Parathyroid adenoma (tissue), 2 donors: ENCODE results near the gene SLC6A19.
A peak's percentile ranks its signal among the peaks of the same experiment; 100 is the strongest.

Experiments
- H2AFZ ChIP-seq: fragments of 300-600 bp; sonication (generic); one replicate; pipeline ENCODE4 v1.7.0; 2017; ENCODE audit warnings: antibody characterized with exemption, mild to moderate bottlenecking
- H3K27ac ChIP-seq: fragments of 300-600 bp; sonication (generic); one replicate; pipeline ENCODE4 v1.7.0; 2017
- H3K27me3 ChIP-seq: fragments of 300-600 bp; sonication (generic); one replicate; pipeline ENCODE4 v1.7.0; 2017; ENCODE audit warnings: low read length; ENCODE audit not compliant: control insufficient read depth, insufficient read depth
- H3K36me3 ChIP-seq: fragments of 300-600 bp; sonication (generic); one replicate; pipeline ENCODE4 v1.7.0; 2017; ENCODE audit warnings: low read length; ENCODE audit not compliant: control insufficient read depth, insufficient read depth
- H3K4me1 ChIP-seq: fragments of 300-600 bp; sonication (generic); one replicate; pipeline ENCODE4 v1.7.0; 2017; ENCODE audit warnings: control low read depth
- H3K4me2 ChIP-seq: fragments of 300-600 bp; sonication (generic); one replicate; pipeline ENCODE4 v1.7.0; 2017; ENCODE audit warnings: low read length
- H3K4me3 ChIP-seq: fragments of 300-600 bp; sonication (generic); one replicate; pipeline ENCODE4 v1.7.0; 2017; ENCODE audit warnings: low read depth, low read length
- H3K79me2 ChIP-seq: fragments of 300-600 bp; sonication (generic); one replicate; pipeline ENCODE4 v1.7.0; 2017; ENCODE audit warnings: control low read depth
- H3K9ac ChIP-seq: fragments of 300-600 bp; sonication (generic); one replicate; pipeline ENCODE4 v1.7.0; 2017; ENCODE audit warnings: mild to moderate bottlenecking
- H3K9me3 ChIP-seq: fragments of 300-600 bp; sonication (generic); one replicate; pipeline ENCODE4 v1.7.0; 2017; ENCODE audit warnings: low read length; ENCODE audit not compliant: control insufficient read depth
- TF ChIP-seq, protein P1 (sequence below): fragments of 300-600 bp; sonication (generic); IDR thresholded peaks from one replicate; pipeline ENCODE4 v1.7.0; 2017; ENCODE audit warnings: antibody characterized with exemption, mild to moderate bottlenecking
- donor health status: primary hyperparathyroidism.

The SLC6A19 gene

DNA sequence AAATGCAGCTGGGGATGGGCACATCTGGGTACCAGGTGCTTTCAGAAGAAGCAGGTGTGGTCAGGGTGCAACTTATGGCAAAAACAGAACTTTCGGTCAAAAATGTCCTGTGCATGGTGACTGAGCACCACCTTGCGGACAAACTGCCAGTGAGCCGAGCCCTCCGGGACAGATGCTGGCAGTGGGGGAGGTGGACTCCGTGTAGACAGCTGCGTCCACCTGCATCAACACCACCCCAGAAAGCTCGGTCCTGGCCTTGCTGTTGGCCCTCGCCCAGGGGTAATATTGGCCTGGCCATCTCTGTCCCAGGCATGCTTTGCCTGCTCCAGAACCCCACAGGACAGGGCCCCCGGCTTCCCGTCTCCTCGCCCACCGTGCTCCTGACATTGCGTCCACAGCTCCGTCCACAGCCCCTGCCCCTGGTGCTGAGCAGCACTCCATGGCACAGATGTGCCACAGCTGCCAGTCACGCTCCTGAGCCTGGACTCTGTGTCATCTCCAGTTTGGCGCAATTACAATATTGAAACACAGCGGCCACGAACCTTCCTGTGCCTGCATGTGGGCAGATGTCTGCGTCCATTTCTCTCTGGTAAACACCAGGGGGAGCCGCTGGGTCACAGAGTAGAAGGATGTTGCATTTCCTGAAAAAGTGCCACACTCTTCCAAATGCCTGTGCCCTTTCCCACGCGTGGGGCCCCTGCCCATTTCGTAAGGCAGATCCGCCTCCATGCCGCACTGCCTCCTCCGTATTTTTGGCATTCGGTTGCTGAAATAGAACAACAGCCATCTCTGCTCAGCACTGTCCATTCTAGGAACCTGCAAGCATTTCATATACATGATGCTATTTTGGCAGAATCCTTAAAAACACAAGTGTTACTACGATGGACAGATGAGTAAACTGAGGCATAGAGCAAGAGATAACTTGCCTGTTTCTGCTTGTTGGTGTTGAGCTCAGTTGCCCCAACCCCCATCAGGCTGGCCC is 33.4 kb upstream of the SLC6A19 start:
- Histone ChIP-seq H3K79me2 (no peaks in the 10 kb centered on the region), H3K4me2 (no peak overlapping the region), H3K9me3 (no peaks in the 10 kb centered on the region), H3K36me3 (no peaks in the 10 kb centered on the region), H3K27ac (peak overlapping the region; percentile 3), H3K9ac (no peak overlapping the region), H2AFZ (peak overlapping the region; percentile 0), H3K27me3 (peaks cover 3% of the 10 kb centered on the region), H3K4me3 (no peak overlapping the region), H3K4me1 (peaks cover 8% of the 10 kb centered on the region)
- TF ChIP-seq, protein P1, sequence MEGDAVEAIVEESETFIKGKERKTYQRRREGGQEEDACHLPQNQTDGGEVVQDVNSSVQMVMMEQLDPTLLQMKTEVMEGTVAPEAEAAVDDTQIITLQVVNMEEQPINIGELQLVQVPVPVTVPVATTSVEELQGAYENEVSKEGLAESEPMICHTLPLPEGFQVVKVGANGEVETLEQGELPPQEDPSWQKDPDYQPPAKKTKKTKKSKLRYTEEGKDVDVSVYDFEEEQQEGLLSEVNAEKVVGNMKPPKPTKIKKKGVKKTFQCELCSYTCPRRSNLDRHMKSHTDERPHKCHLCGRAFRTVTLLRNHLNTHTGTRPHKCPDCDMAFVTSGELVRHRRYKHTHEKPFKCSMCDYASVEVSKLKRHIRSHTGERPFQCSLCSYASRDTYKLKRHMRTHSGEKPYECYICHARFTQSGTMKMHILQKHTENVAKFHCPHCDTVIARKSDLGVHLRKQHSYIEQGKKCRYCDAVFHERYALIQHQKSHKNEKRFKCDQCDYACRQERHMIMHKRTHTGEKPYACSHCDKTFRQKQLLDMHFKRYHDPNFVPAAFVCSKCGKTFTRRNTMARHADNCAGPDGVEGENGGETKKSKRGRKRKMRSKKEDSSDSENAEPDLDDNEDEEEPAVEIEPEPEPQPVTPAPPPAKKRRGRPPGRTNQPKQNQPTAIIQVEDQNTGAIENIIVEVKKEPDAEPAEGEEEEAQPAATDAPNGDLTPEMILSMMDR: peak; percentile 70

DNA sequence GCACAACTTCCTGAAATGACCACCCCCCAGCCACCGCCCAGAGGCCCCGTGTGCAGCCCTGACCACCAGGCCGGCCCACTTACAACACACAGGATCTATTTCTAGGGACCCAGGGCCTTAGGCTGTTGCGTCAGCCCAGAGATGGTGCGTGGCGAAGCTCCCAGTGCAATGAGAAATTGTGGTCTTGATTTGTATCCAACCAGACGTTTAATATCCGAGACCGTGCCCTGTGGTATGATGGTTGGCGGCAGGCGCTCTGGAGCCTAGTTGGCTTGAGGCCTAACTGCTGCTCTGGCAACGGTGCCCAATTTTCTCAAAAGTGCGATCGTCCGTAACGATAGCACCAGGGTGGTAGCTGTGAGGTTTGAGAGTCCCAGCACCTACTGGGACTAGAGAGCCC is 32.6 kb upstream of the SLC6A19 start:
- Histone ChIP-seq H3K9me3 (no peaks in the 10 kb centered on the region), H3K27me3 (peaks cover 3% of the 10 kb centered on the region), H3K27ac (no peak overlapping the region), H3K9ac (no peak overlapping the region), H3K36me3 (no peaks in the 10 kb centered on the region), H3K79me2 (no peaks in the 10 kb centered on the region), H3K4me1 (peaks cover 8% of the 10 kb centered on the region), H2AFZ (no peak overlapping the region), H3K4me3 (no peak overlapping the region), H3K4me2 (no peak overlapping the region)
- TF ChIP-seq, protein P1: no peak

DNA sequence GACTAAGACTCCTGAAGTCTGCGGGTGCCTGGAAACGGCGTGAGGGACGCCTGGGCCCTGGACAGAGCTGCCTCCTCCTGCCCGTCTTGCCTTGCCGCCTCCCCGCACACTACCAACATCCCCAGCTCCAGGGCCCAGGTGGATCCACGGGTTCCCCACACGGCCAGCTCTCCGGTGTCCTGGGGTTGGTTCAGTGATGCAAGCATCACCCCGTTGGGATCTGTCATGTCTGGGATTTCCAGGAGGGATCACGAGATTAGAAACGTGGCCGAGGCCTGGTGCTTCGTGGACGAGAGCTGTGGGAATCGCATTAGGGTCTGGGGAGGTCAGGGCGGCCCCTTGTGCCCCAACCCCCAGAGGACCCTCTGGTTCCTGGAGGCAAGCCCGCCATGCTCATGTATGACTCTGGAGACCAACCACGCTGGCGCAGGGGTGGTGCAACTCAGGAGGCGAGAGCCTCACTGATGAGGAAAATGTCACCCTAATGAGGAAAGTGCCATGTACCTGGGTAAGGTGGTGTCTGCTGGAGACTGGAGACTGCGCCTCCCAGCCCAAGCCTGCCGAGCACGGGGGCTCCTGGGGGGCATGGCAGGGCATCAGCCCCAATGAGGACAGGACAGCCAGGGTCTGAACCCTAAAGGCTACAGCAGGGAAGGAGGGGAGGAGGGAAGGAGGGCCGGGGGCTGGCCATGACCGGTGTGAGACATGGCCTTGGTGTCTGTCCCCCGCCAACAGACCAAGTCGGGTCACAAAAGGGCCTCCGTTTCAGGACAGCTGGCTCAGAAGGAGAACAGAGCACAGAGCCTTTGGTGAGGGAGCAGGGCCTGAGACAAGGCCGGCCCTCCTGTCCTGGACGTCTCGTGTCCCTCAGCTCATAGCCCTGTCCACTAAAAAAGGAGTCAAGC is 31.9 kb upstream of the SLC6A19 start:
- peaks cover 8% of the 10 kb centered on the region for H3K4me1 ChIP-seq
- H3K27ac ChIP-seq: no peak overlapping the region
- TF ChIP-seq, protein P1: no peak
- no peak overlapping the region for H3K4me3 ChIP-seq
- H2AFZ ChIP-seq: no peak overlapping the region
- H3K9me3 ChIP-seq: no peaks in the 10 kb centered on the region
- no peaks in the 10 kb centered on the region for H3K79me2 ChIP-seq
- no peaks in the 10 kb centered on the region for H3K36me3 ChIP-seq
- H3K27me3 ChIP-seq: peaks cover 3% of the 10 kb centered on the region
- no peak overlapping the region for H3K9ac ChIP-seq
- no peak overlapping the region for H3K4me2 ChIP-seq

DNA sequence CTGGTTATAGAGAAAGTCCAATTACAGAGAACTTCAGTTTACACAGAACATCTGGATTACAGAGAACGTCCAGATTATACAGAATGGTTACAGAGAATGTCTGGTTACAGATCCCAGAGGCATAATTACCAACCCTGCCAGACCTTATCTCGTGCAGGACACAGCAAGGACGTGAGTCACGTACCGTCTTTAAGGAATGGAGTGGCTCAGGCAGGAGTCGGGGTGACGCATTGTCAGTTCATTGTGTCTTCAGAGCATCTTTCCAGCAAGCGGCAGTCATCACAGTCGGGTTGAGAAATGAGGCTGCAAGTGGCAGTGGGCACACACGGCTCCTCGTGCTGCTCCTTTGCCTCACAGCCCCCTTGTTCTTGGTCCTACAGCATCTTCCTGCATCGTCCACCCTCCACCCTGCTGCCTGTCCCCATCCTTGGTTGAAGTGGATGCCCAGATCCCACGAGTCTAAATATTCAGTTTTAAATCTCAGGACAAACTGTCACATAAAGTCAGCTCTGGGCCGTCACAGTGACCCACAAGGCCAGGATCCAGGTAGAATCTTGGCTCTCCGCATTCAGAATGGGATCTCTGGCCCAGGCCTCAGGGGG is 30.0 kb upstream of the SLC6A19 start:
- H3K36me3 ChIP-seq: no peaks in the 10 kb centered on the region
- no peaks in the 10 kb centered on the region for H3K79me2 ChIP-seq
- no peak overlapping the region for H3K4me2 ChIP-seq
- no peak overlapping the region for H3K9ac ChIP-seq
- TF ChIP-seq, protein P1: no peak
- H3K27me3 ChIP-seq: no peaks in the 10 kb centered on the region
- H3K4me3 ChIP-seq: no peak overlapping the region
- H3K9me3 ChIP-seq: no peaks in the 10 kb centered on the region
- H2AFZ ChIP-seq: no peak overlapping the region
- H3K4me1 ChIP-seq: no peaks in the 10 kb centered on the region
- no peak overlapping the region for H3K27ac ChIP-seq
